NCI-H1105 treated with DMSO at 0.1 percent for 48 hours (cell line): ENCODE results near the gene MRPS30.
"Not testable (repeated sequence)": the region's sequence is repeated elsewhere in the genome, so short reads cannot be mapped to it uniquely, and the experiment has no call there.

ENCODE experiments used
- DNase-seq: peaks from one replicate; lab custom pipeline; 2025; lab: John Stamatoyannopoulos, UW

Gene MRPS30

DNA sequence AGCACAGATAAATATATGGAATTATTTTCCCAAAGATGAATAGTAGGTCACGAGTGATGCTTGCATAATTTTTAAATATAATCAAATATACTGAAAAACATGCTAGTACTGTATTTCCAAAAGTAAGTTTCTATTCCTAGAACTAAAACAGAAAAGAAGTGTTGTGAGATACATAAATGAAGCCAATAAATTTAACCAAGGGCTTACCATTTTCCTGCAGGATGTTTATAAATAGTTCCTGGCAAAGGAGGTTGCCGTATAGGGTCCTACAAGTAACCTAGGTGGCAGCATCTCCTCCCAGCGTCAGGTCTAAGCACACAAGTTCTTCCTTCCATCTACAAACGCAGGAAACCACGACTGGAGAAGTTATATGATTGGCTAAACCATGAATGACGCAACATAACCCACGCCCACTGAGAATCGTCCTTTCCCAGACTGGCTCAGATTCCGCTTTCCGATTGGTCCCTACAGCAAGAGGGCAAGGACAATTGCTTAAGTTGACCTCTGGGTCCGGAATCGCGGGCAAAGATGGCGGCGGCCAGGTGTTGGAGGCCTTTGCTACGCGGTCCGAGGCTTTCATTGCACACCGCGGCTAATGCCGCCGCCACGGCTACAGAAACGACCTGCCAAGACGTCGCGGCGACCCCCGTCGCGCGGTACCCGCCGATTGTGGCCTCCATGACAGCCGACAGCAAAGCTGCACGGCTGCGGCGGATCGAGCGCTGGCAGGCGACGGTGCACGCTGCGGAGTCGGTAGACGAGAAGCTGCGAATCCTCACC is at the start of gene MRPS30:
MRPS30 (plus strand) TSS at position 513 of the 780 bp plus-strand sequence; CDS start at position 529, 16 bp downstream.
- DNase-seq: peak; percentile 99

DNA sequence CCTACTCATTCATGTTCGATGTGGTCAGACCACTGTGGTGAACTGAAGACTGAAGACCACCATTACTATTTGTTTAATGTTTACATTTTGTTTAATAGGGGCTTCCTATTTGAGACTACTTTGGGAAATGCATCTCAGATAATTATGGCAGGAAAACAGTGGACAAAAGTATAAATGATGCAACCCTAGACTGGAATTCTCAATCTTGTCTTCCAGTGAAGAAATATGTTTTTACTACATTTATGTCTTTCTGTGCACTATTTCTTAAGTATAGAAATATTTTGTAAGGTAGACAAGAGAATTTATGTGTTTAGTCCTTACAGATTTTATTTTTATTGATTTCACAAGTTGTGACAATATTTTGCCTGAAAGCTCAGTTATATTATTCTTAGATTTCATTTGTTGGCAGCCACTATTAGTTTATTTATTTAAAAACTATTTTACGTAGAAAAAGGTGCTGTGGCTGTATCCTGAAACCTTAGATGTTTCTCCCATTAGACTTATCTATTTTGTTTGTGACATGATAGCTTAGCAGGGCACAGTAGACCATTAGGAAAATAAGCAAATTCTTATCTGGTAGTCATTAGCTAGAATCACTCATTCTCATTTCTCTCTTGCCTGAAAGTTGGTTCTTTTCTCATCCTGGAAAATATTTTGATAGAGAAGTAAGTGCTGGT is 39.4 kb upstream of the MRPS30 start:
- DNase-seq: no peak

DNA sequence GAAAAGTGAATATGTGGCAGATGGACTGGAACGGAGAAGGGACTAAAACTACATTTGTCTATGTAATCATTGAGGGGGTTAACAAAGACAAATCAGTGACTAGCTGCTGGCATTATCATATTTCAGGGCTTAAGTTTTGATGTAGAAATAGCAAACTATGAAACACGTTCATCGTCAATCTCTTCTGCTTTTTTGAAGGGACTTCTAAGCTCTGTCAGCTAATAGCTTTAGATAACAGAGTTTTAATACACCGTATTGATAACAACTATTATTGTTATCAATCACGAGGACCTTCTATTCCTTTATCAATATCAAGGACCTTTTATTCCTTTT is 38.9 kb upstream of the MRPS30 start:
- no peak for DNase-seq

DNA sequence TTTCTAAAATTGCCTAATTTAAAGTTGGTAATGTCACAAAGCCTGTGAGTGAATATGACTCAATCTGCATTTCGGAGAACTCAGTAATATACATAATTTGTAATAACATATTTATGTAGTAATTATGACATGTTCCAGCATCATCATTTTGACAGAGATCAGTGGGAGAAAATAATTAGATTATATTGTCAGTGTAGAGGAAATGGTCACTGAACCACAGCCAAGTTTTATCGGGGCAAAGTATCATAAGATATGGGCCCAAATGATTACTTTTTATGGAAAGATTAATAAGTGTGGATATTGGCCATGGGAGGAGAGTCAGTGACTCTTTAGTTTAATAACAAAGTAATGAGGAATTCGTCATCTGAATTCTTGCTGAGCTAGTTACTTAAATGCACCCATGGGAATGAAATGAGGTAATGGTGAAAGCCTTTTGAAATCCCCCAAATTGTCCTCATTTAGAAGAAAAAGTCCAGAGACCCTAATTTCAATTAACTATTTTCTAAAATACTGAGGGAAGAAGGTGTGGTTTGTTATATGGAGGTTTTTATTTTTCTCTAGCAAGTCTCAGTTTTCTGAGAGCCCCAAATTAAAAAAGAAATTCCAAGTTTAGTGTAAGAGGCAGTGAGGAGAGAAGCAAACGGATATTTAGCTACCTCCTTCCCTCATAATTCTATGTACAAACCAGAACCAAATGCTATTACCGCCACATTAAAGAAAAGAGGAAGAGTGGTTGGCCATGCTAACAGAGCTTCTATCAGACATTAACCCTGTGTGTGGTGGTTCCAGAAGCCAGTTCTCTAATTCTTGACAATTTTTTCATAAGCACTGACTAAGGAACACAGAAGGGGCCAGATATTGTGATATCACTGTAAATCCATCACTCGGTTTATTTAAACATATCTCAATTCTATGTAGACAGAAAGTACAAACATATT is 37.7 kb upstream of the MRPS30 start:
- DNase-seq: no peak

GRCh38 chr5:44772397-44772796 is 36.4 kb upstream of the MRPS30 start:
- DNase-seq: not testable (repeated sequence)

GRCh38 chr5:44774279-44774880 is 34.4 kb upstream of the MRPS30 start:
- peak; percentile 71 for DNase-seq

DNA sequence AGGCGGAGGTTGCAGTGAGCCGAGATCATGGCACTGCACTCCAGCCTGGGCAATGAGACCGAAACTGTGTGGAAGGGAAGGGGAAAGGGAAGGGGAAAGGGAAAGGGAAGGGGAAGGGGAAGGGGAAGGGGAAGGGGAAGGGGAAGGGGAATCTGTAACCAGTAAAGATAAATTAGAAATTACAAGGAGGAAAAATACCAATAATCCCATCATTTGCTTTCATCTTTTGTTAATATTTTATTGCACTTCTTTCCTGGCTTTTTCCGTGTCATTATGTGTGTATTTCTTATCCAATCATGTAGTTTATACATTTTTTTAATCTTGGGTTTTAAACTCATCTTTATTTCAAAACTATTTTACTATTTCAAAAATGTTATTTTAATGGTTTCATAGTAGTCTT is 29.6 kb upstream of the MRPS30 start:
- DNase-seq: no peak

DNA sequence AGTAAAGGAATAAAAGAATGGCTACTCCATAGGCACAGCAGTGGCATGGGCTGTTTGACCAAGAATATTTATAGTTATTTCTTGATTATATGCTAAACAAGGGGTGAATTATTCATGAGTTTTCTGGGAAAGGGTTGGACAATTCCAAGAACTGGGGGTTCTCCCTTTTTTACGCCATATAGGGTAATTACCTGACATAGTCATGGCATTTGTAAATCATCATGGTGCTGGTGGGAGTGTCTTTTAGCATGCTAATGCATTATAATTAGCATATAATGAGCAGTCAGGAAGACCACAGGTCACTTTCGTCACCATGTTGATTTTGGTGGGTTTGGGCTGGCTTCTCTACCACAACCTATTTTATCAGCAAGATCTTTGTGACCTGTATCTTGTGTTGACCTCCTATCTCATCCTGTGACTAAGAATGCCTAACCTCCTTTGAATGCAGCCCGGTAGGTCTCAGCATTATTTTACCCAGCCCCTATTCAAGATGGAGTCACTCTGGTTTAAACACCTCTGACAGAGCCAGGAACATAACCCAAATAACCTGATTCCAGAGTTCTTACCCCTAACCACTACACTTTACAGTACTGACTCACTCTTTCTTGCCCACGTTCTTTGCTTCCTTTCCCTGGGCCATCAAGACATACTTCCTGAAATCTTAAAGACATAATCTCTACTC is 25.0 kb upstream of the MRPS30 start:
- DNase-seq: no peak

GRCh38 chr5:44787731-44788130 is 21.0 kb upstream of the MRPS30 start:
- no peak for DNase-seq

- not testable (repeated sequence) for DNase-seq
Measured at GRCh38 chr5:44789372-44789995, 19.3 kb upstream of the MRPS30 start.

- not testable (repeated sequence) for DNase-seq
Measured at GRCh38 chr5:44792031-44792673, 16.6 kb upstream of the MRPS30 start.

DNA sequence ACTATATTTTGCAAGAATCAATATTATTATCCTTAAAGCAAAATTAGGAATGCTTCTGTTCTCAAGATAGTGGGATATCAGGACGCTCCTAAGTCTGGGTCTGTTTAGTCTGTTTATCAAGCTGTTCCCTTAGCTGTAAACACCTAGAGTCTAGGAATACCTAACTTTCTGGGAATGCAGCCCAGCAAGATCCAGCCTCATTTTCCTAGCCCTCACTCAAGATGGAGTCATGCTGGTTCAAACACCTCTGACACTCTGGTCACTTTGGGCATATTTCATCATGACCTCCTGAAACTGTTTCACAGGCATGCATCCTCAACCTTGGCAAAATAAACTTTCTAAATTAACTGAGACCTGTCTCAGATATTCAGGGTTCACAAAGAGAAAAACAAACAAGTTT is 14.4 kb upstream of the MRPS30 start:
- DNase-seq: no peak

- DNase-seq: no peak
Measured at GRCh38 chr5:44795496-44795895, 13.3 kb upstream of the MRPS30 start.

DNA sequence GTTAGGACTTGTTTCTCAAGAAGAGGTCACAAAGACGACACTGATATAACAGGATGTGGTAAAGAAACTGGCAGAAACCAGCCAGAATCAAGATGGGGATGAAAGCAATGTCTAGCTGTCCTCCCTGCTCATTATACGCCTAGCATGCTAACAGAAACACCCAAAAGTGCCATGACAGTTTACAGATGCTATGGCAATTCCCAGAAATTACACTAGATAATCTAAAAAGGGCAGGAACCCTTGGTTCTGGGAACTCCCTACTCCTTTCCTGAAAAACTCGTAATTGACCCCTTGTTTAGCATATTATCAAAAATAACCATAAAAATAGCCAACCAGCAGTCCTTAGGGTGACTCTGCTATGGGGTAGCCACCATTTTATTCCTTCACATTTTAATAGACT is 10.9 kb upstream of the MRPS30 start:
- DNase-seq: no peak

- no peak for DNase-seq
Measured at GRCh38 chr5:44801992-44802391, 6.8 kb upstream of the MRPS30 start.

DNA sequence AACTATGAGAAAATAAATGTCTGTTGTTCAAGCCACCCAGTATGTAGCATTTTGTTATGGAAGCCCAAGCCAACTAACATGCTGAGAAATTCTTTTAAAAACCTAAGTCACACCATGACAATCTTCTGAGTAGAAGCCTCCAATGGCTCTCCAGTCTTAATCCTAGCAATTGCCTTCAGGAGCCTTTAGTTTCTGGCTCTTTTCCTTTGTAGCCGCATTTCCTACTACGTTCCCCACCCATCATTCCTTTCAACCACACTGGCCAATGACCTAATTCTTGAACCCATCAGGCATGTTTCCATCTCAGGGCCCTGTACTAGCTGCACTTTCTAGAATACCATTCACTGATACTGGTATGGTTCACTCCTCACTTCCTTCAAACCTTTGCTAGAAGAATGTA is 2.1 kb upstream of the MRPS30 start:
- no peak for DNase-seq

DNA sequence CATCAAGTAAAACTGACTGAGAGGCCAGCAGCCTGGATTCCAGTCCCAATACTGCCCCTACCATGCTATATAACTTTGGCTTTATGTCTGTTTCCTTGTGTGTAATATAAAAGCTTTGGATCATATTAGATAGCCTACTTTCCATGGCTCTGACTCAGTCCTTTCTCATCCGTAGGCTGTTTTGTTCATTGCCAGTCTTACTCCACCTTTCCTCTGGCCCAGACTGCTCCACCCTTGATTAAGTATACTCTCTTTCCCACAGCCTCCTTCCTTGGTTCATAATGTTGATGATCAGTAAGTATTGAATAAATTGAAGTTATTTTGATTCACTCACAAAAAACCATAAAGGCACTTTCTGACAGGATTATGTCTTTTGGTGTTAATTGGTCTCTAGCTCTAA is 1.5 kb upstream of the MRPS30 start:
- DNase-seq: no peak

- DNase-seq: peak; percentile 61
Measured at GRCh38 chr5:44809215-44809955, 638 bp downstream of the MRPS30 start.

DNA sequence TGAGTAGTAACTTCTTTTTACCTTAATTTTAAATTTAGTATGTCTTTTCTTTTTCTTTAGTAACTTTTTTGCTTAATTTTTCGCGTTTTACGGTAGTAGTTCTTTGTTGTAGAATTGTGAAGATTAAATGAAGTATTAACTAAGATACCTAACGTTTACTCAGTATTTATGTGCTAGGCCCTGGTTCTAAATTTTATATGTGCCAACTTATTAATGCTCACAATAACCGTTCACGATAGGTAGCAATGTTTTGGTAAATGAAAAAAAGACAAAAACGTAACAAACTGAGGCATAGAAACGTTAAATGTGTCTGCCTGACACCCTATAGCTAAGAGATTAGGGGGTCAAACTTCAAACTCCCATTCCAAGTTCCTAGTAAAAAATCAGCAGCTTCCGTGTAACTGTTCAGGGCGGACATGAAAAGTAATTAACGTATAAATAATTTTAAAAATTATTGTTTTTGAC is 1.2 kb downstream of the MRPS30 start:
- DNase-seq: no peak

DNA sequence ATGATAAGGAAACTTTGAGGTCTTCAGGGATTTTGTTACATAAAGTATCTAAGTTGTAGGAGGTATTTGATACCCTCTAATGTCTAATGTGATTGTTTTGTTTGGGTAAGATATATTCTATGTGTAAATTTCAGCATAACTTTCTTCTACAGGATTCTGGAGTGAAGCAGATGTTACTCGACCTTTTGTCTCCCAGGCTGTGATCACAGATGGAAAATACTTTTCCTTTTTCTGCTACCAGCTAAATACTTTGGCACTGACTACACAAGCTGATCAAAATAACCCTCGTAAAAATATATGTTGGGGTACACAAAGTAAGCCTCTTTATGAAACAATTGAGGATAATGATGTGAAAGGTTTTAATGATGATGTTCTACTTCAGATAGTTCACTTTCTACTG is 6.0 kb downstream of the MRPS30 start:
- no peak for DNase-seq
